H1 (cell line): ENCODE results near the gene VOPP1. TPM values are rescaled to one million over a fixed set of nuclear protein-coding genes. Genes with fewer than 3 reads are reported as not detected.

Experiments used
- CHD7 ChIP-seq: fragments of 300-600 bp; sonication (generic); IDR thresholded peaks from 2 replicates; pipeline ENCODE4 v1.7.1; 2012; ENCODE audit warnings: low read length, moderate library complexity, mild to moderate bottlenecking, inconsistent platforms; ENCODE audit not compliant: insufficient replicate concordance
- JUND ChIP-seq: IDR thresholded peaks from 2 replicates; pipeline ENCODE4 v1.6.1; 2011; ENCODE audit warnings: mild to moderate bottlenecking, improper control_type of control experiment, low read length
- polyA plus RNA-seq, 7 experiments: library from polyadenylated mRNA; depleted of rRNA in 3 of 7; stranded (reverse) in 5 of 7; unstranded in 2 of 7; fragments of >200 nt in 5 of 7; fragments of 200-250 nt in 2 of 7; gene quantifications; 1 replicate in 5 of 7; 2 replicates in 1 of 7; 4 replicates in 1 of 7; pipeline versions ENCODE4 v1.2.1 to v1.2.3, GENCODE V29; 2011 to 2013; ENCODE audit warnings: missing spikeins in 2 of 7, mixed read lengths in 2 of 7
- total RNA-seq: library from RNA; stranded (reverse); fragmentation: NEBNext Ultra II Directional; extraction: Animal tissue kit (Norgen Biotek cat#: 25700); gene quantifications from 2 replicates; pipeline ENCODE4 v1.2.1, GENCODE V29; 2021

The VOPP1 gene
- total and polyA plus RNA-seq, 2 of the 8 experiments (the other 6 are each of a cell fraction or from before 2014, with no cell fraction given): 44.7 to 83.0 TPM

- no peak for TF ChIP-seq CHD7
- no peak for TF ChIP-seq JUND
Observed at GRCh38 chr7:55448526-55448925, 123.8 kb downstream of the VOPP1 start (continued).
